Measurements from ENCODE around the gene CD164L2.

DNA sequence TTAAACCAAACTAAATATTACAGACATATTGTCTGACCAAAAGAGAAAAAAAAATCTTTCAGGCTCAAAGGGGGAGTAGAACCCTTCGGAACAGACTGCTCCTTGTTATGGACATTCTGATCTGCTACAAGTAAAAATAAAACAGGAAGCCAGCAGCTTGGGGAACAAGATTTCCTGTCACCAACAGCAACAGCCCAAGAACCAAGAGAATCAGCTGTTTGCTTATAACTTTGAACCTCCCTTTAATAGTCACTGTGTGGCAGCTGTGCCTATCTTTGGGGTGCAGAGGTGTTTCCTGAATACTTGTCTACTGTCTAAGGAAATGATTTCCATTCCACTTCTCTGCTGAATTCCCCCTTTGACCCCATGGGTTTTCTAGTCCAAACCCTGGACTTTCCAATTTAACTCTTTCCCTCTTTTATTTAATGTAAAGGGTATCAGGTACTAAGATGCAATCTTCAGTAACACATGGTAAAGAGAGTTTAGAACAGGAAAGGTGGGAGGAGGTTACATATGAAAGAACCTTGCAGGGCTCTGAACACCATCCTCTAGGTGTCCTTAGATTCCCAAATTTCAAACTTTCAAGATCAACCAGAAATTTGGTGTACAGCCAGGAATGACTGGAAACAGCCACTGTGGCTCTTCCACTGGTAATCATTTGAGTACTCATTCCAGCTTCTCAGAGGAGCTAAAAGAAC, 47.9 kb upstream of the CD164L2 start:
- no peak for TF ChIP-seq POLR2AphosphoS5 (IDR thresholded peaks at IDR 0.05; ENCODE audit: low read depth)
- TF ChIP-seq, protein P1, sequence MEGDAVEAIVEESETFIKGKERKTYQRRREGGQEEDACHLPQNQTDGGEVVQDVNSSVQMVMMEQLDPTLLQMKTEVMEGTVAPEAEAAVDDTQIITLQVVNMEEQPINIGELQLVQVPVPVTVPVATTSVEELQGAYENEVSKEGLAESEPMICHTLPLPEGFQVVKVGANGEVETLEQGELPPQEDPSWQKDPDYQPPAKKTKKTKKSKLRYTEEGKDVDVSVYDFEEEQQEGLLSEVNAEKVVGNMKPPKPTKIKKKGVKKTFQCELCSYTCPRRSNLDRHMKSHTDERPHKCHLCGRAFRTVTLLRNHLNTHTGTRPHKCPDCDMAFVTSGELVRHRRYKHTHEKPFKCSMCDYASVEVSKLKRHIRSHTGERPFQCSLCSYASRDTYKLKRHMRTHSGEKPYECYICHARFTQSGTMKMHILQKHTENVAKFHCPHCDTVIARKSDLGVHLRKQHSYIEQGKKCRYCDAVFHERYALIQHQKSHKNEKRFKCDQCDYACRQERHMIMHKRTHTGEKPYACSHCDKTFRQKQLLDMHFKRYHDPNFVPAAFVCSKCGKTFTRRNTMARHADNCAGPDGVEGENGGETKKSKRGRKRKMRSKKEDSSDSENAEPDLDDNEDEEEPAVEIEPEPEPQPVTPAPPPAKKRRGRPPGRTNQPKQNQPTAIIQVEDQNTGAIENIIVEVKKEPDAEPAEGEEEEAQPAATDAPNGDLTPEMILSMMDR (conservative IDR thresholded peaks at IDR 0.05; ENCODE audit: low read depth in 2 of 2): no peak
- TF ChIP-seq JUNB (IDR thresholded peaks at IDR 0.05; ENCODE audit: unreplicated experiment): no peak
- TF ChIP-seq EZH2 (IDR thresholded peaks at IDR 0.05; ENCODE audit: low read depth, unreplicated experiment): no peak
- TF ChIP-seq, protein P2, sequence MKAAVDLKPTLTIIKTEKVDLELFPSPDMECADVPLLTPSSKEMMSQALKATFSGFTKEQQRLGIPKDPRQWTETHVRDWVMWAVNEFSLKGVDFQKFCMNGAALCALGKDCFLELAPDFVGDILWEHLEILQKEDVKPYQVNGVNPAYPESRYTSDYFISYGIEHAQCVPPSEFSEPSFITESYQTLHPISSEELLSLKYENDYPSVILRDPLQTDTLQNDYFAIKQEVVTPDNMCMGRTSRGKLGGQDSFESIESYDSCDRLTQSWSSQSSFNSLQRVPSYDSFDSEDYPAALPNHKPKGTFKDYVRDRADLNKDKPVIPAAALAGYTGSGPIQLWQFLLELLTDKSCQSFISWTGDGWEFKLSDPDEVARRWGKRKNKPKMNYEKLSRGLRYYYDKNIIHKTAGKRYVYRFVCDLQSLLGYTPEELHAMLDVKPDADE (IDR thresholded peaks at IDR 0.05): no peak
- TF ChIP-seq EZH2phosphoT487 (IDR thresholded peaks at IDR 0.05; ENCODE audit: unreplicated experiment): no peak
- TF ChIP-seq, protein P3, sequence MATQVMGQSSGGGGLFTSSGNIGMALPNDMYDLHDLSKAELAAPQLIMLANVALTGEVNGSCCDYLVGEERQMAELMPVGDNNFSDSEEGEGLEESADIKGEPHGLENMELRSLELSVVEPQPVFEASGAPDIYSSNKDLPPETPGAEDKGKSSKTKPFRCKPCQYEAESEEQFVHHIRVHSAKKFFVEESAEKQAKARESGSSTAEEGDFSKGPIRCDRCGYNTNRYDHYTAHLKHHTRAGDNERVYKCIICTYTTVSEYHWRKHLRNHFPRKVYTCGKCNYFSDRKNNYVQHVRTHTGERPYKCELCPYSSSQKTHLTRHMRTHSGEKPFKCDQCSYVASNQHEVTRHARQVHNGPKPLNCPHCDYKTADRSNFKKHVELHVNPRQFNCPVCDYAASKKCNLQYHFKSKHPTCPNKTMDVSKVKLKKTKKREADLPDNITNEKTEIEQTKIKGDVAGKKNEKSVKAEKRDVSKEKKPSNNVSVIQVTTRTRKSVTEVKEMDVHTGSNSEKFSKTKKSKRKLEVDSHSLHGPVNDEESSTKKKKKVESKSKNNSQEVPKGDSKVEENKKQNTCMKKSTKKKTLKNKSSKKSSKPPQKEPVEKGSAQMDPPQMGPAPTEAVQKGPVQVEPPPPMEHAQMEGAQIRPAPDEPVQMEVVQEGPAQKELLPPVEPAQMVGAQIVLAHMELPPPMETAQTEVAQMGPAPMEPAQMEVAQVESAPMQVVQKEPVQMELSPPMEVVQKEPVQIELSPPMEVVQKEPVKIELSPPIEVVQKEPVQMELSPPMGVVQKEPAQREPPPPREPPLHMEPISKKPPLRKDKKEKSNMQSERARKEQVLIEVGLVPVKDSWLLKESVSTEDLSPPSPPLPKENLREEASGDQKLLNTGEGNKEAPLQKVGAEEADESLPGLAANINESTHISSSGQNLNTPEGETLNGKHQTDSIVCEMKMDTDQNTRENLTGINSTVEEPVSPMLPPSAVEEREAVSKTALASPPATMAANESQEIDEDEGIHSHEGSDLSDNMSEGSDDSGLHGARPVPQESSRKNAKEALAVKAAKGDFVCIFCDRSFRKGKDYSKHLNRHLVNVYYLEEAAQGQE (IDR thresholded peaks at IDR 0.05; ENCODE audit: unreplicated experiment): no peak
- TF ChIP-seq CREB1 (CRISPR knock-in tag; IDR thresholded peaks at IDR 0.05; ENCODE audit: low read depth): no peak
- TF ChIP-seq ZNF331 (CRISPR knock-in tag; IDR thresholded peaks at IDR 0.05; ENCODE audit: low read depth): no peak
- TF ChIP-seq, protein P4, sequence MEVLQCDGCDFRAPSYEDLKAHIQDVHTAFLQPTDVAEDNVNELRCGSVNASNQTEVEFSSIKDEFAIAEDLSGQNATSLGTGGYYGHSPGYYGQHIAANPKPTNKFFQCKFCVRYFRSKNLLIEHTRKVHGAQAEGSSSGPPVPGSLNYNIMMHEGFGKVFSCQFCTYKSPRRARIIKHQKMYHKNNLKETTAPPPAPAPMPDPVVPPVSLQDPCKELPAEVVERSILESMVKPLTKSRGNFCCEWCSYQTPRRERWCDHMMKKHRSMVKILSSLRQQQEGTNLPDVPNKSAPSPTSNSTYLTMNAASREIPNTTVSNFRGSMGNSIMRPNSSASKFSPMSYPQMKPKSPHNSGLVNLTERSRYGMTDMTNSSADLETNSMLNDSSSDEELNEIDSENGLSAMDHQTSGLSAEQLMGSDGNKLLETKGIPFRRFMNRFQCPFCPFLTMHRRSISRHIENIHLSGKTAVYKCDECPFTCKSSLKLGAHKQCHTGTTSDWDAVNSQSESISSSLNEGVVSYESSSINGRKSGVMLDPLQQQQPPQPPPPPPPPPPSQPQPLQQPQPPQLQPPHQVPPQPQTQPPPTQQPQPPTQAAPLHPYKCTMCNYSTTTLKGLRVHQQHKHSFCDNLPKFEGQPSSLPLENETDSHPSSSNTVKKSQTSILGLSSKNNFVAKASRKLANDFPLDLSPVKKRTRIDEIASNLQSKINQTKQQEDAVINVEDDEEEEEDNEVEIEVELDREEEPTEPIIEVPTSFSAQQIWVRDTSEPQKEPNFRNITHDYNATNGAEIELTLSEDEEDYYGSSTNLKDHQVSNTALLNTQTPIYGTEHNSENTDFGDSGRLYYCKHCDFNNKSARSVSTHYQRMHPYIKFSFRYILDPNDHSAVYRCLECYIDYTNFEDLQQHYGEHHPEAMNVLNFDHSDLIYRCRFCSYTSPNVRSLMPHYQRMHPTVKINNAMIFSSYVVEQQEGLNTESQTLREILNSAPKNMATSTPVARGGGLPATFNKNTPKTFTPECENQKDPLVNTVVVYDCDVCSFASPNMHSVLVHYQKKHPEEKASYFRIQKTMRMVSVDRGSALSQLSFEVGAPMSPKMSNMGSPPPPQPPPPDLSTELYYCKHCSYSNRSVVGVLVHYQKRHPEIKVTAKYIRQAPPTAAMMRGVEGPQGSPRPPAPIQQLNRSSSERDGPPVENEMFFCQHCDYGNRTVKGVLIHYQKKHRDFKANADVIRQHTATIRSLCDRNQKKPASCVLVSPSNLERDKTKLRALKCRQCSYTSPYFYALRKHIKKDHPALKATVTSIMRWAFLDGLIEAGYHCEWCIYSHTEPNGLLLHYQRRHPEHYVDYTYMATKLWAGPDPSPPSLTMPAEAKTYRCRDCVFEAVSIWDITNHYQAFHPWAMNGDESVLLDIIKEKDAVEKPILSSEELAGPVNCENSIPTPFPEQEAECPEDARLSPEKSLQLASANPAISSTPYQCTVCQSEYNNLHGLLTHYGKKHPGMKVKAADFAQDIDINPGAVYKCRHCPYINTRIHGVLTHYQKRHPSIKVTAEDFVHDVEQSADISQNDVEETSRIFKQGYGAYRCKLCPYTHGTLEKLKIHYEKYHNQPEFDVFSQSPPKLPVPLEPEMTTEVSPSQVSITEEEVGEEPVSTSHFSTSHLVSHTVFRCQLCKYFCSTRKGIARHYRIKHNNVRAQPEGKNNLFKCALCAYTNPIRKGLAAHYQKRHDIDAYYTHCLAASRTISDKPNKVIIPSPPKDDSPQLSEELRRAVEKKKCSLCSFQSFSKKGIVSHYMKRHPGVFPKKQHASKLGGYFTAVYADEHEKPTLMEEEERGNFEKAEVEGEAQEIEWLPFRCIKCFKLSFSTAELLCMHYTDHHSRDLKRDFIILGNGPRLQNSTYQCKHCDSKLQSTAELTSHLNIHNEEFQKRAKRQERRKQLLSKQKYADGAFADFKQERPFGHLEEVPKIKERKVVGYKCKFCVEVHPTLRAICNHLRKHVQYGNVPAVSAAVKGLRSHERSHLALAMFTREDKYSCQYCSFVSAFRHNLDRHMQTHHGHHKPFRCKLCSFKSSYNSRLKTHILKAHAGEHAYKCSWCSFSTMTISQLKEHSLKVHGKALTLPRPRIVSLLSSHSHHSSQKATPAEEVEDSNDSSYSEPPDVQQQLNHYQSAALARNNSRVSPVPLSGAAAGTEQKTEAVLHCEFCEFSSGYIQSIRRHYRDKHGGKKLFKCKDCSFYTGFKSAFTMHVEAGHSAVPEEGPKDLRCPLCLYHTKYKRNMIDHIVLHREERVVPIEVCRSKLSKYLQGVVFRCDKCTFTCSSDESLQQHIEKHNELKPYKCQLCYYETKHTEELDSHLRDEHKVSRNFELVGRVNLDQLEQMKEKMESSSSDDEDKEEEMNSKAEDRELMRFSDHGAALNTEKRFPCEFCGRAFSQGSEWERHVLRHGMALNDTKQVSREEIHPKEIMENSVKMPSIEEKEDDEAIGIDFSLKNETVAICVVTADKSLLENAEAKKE (CRISPR knock-in tag; IDR thresholded peaks at IDR 0.05): no peak
- no peak for TF ChIP-seq NANOG (IDR thresholded peaks at IDR 0.05; ENCODE audit: borderline replicate concordance)
- TF ChIP-seq ZNF114 (CRISPR knock-in tag; IDR thresholded peaks at IDR 0.05): no peak

Data from GM23338 (cell line).